Stimulated activated naive CD8-positive, alpha-beta T cell treated with anti-CD3 and anti-CD28 coated beads, Interleukin-15, Interleukin-2, amounts not matched to agents 100 ng/mL and 50 ng/mL, for 24 hours (primary cell): ENCODE results near the gene DEAF1.
A peak's percentile ranks its signal among the peaks of the same experiment; 100 is the strongest.
"Not testable (repeated sequence)": the region's sequence is repeated elsewhere in the genome, so short reads cannot be mapped to it uniquely, and the experiment has no call there.

ENCODE experiments used
- H3K27ac Mint-ChIP-seq: one replicate; pipeline ENCODE4 v1.8.0; 2021; ENCODE audit warnings: mild to moderate bottlenecking, mixed read lengths
- H3K27me3 Mint-ChIP-seq: one replicate; pipeline ENCODE4 v1.8.0; 2021; ENCODE audit warnings: mixed read lengths
- H3K36me3 Mint-ChIP-seq: one replicate; pipeline ENCODE4 v1.8.0; 2021; ENCODE audit warnings: low read depth, mixed read lengths
- H3K4me1 Mint-ChIP-seq: one replicate; pipeline ENCODE4 v1.8.0; 2021; ENCODE audit warnings: low read depth, mixed read lengths
- H3K4me3 Mint-ChIP-seq: one replicate; pipeline ENCODE4 v1.8.0; 2021; ENCODE audit warnings: mild to moderate bottlenecking, mixed read lengths
- H3K9me3 Mint-ChIP-seq: one replicate; pipeline ENCODE4 v1.8.0; 2021; ENCODE audit warnings: mixed read lengths

The DEAF1 gene

DNA sequence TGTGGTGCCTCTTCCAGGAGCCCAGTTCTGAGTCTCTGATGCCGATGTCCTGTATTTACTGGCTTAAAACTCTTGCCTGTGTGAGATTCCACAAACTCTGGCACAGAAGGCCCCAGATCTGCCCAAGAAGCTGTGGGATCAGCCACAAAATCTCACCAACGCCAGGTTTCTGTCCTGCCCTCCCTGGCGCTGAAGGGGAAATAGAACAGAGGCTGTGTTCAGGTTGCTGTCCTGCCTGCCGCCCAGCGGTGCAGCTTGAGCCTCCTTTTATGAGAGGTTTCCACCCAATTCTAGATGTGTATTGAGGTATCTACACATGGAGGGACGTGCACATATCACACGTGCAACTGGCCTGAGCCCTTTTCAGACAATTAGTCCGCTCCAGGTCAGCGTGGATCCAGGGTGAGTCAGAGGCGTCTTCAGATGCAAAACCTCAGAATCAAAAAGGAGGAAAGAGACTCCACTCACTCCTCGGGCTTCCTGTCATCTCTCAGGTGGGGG lies 2.8 kb upstream of the DEAF1 start:
- Mint-ChIP-seq H3K27me3 (no peaks in the 10 kb centered on the region), H3K9me3 (no peaks in the 10 kb centered on the region), H3K36me3 (peaks cover 4% of the 10 kb centered on the region), H3K4me1 (peaks cover 34% of the 10 kb centered on the region), H3K4me3 (no peak overlapping the region), H3K27ac (peak overlapping the region; percentile 43)

DNA sequence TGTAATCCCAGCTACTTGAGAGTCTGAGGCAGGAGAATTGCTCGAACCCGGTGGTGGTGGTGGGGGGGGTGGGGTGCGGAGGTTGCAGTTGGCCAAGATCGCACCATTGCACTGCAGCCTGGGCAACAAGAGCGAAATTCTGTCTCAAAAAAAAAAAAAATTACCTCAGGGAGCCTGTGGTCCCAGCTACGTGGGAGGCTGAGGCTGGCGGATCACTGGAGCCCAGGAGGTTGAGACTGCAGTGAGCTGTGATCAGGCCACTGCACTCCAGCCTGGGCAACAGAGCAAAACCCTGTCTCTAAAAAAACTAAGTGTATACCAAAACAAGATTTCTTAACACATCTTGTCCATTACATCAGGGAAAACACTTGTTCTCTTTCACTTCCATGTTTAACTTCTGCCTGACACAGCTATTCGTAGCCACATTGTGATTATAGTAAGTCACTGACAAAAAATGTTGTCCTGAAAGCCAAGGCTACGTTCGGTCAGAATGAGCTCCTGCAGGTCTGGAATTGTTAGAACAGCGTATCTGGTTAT lies 2.0 kb upstream of the DEAF1 start:
- Mint-ChIP-seq H3K36me3 (peaks cover 5% of the 10 kb centered on the region), H3K27ac (peak overlapping the region; percentile 34), H3K4me1 (peaks cover 40% of the 10 kb centered on the region), H3K4me3 (peak overlapping the region; percentile 90), H3K27me3 (no peaks in the 10 kb centered on the region), H3K9me3 (no peaks in the 10 kb centered on the region)

- Mint-ChIP-seq H3K36me3 (peaks cover 14% of the 10 kb centered on the region), H3K27me3 (no peaks in the 10 kb centered on the region), H3K27ac (peak within 1 kb of the TSS; percentile 94), H3K9me3 (no peaks in the 10 kb centered on the region), H3K4me1 (peaks cover 51% of the 10 kb centered on the region), H3K4me3 (peak within 1 kb of the TSS; percentile 90)
Observed at GRCh38 chr11:695538-696248, 671 bp upstream of the DEAF1 start, which contains the start of gene TMEM80. Gene TMEM80 (plus strand): TSS chr11:695816. CDS start chr11:695828, 12 bp downstream.

DNA sequence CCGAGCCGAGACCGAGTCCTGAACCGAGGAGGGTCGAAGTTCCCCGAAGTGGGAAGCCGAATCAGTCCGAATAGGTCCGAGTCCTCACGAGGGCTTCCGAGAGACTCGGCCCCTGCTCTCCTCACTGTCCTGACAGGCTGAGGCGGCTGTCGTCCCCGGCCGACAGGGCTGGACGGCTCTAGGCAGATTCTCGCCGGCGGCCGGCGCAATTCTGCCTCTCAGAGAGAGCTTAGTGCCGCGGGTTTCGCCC lies 191 bp upstream of the DEAF1 start:
- Mint-ChIP-seq H3K36me3 (peaks cover 15% of the 10 kb centered on the region), H3K4me3 (peak overlapping the region; percentile 90), H3K4me1 (peaks cover 52% of the 10 kb centered on the region), H3K27me3 (no peaks in the 10 kb centered on the region), H3K27ac (peak overlapping the region; percentile 94), H3K9me3 (no peaks in the 10 kb centered on the region)

- peaks cover 15% of the 10 kb centered on the region for H3K36me3 Mint-ChIP-seq
- H3K4me1 Mint-ChIP-seq, result peaks cover 52% of the 10 kb centered on the region
- H3K9me3 Mint-ChIP-seq, result no peaks in the 10 kb centered on the region
- H3K27ac Mint-ChIP-seq, result peak overlapping the region; percentile 86
- no peaks in the 10 kb centered on the region for H3K27me3 Mint-ChIP-seq
- peak overlapping the region; percentile 81 for H3K4me3 Mint-ChIP-seq
Observed at GRCh38 chr11:693887-694562, 997 bp downstream of the DEAF1 start.

DNA sequence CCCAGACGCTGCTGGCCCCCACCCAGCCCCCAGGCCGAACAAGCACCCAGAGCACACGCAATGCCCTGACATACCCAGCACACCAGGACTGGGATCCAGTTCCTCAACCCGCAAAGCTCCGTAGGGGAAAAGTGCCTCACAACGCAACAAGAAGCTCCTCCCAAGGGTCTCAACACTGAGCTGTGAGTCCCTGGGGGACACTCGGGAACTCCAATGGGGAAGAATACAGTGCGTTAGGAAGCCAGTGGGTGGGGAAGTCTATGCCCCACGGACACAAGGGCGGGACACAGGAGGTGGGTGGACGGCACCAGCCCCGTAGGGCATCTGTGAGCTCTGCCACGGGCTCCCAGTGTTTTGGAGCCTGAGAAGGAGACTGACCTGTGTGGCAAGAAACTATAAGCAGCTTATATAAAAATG lies 1.6 kb downstream of the DEAF1 start:
- Mint-ChIP-seq H3K36me3 (peaks cover 19% of the 10 kb centered on the region), H3K4me3 (peak overlapping the region; percentile 81), H3K27ac (peak overlapping the region; percentile 86), H3K4me1 (peaks cover 52% of the 10 kb centered on the region), H3K27me3 (no peaks in the 10 kb centered on the region), H3K9me3 (no peaks in the 10 kb centered on the region)

DNA sequence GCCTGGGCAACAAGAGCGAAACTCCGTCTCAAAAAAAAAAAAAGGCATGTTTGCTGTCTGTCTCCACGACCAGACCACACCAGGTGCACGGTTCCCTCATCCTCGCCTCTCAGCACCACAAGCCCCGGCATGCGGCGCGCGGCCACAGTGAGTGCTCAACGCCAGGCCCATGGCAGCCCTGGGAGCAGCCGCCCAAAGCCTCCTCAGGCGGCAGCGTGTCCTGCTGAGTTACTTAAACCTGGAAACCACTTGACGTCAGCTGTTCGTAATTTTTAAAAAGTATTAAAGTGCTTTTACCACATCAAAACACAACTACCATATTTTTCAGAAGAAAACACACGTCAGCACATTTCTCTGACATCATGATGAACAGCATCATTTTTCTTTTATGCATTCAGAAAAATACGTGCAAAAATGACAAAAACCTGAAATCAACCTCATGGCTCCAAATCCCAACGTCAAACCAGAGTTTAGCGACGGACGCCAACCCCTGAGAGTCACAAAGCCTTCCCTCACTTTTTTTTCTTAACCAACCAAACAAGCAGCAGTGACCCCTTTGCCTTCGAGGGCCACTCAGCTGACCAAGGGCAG lies 2.1 kb downstream of the DEAF1 start:
- Mint-ChIP-seq H3K27ac (peak overlapping the region; percentile 86), H3K9me3 (no peaks in the 10 kb centered on the region), H3K4me3 (peak overlapping the region; percentile 81), H3K4me1 (peaks cover 48% of the 10 kb centered on the region), H3K36me3 (peaks cover 23% of the 10 kb centered on the region), H3K27me3 (no peaks in the 10 kb centered on the region)

DNA sequence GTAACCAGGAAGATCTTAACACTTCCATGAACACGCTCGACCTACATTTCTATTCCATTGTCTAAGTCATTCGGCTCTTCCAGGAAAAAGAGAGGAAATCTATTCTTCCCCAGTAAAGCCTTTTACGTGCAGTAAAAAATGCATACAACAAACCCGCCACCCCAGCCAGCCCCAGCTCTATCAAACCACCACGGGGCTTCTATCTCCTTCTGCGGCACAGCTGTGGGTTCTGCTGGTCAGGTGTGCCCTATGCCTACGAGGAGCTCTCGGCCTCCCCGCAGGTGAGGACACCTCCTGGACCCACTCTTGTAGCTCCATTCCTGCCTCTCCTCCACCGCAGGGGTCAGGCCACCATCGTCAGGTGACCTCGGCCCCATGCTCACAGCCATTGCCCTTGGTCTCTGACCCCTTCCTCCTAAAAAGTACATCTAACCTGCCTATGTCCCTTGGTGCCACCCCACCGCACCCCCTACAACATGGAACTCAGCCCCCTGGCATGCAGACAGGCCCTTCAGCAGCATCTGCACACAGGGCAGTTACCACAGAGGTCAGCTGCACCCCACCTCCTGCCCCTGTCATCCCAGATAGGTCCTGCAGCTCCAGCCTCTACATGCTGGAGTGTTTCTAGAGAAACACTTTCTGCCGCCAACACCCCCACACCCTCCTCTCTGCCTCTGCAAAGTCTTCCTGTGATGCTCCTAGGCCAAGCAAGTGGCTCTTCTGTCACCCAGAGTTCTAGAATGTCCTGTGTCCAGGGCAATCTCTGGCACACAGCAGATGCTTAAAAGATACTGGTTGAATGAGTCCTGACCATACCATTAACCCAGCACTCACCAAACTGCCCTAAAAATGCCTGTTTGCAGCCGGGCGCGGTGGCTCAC lies 3.1 kb downstream of the DEAF1 start:
- Mint-ChIP-seq H3K9me3 (no peaks in the 10 kb centered on the region), H3K4me1 (peaks cover 38% of the 10 kb centered on the region), H3K4me3 (peak overlapping the region; percentile 17), H3K27me3 (no peaks in the 10 kb centered on the region), H3K36me3 (peaks cover 32% of the 10 kb centered on the region), H3K27ac (peak overlapping the region; percentile 26)

- H3K36me3 Mint-ChIP-seq, result peaks cover 41% of the 10 kb centered on the region
- no peaks in the 10 kb centered on the region for H3K9me3 Mint-ChIP-seq
- no peaks in the 10 kb centered on the region for H3K27me3 Mint-ChIP-seq
- no peak overlapping the region for H3K27ac Mint-ChIP-seq
- peaks cover 29% of the 10 kb centered on the region for H3K4me1 Mint-ChIP-seq
- peak overlapping the region; percentile 17 for H3K4me3 Mint-ChIP-seq
Observed at GRCh38 chr11:690738-691633, 4.0 kb downstream of the DEAF1 start.

GRCh38 chr11:690244-690643 lies 4.8 kb downstream of the DEAF1 start:
- H3K4me3 Mint-ChIP-seq, result not testable (repeated sequence)

GRCh38 chr11:689625-690024 lies 5.4 kb downstream of the DEAF1 start:
- H3K27me3 Mint-ChIP-seq, result no peaks in the 10 kb centered on the region
- peaks cover 29% of the 10 kb centered on the region for H3K4me1 Mint-ChIP-seq
- H3K4me3 Mint-ChIP-seq, result no peak overlapping the region
- H3K36me3 Mint-ChIP-seq, result peaks cover 43% of the 10 kb centered on the region
- H3K27ac Mint-ChIP-seq, result no peak overlapping the region
- H3K9me3 Mint-ChIP-seq, result no peaks in the 10 kb centered on the region

More at GRCh38 chr11:690244-690643, 4.8 kb downstream of the DEAF1 start:
- peaks cover 29% of the 10 kb centered on the region for H3K4me1 Mint-ChIP-seq
- H3K27ac Mint-ChIP-seq, H3K27me3 Mint-ChIP-seq, H3K9me3 Mint-ChIP-seq: not testable (repeated sequence)
- H3K36me3 Mint-ChIP-seq, result peaks cover 41% of the 10 kb centered on the region

- Mint-ChIP-seq H3K9me3 (no peaks in the 10 kb centered on the region), H3K4me3 (no peak overlapping the region), H3K27me3 (no peaks in the 10 kb centered on the region), H3K4me1 (peaks cover 27% of the 10 kb centered on the region), H3K27ac (no peak overlapping the region), H3K36me3 (peaks cover 52% of the 10 kb centered on the region)
Observed at GRCh38 chr11:688681-689080, 6.3 kb downstream of the DEAF1 start.

DNA sequence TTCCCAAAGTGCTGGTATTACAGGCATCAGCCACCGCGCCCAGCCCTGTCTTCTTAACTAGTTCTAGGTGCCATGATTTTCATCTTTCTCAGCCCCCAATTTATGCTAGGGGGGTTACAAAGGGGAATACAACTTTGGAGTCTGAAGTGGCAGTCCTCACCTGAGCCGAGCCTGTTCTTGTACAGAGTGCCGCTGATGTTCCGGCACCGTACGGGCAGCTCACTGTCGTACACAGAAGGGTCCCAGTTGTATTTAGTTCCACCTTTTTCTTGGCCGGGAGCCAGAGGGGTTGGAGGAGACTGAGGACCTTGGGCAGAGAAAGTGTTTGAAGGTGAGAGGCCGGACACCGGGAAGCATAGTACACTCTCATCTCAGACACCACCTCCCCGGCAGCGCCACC lies 7.3 kb downstream of the DEAF1 start:
- Mint-ChIP-seq H3K4me3 (no peak overlapping the region), H3K36me3 (peaks cover 57% of the 10 kb centered on the region), H3K27ac (no peak overlapping the region), H3K4me1 (peaks cover 17% of the 10 kb centered on the region), H3K9me3 (no peaks in the 10 kb centered on the region), H3K27me3 (no peaks in the 10 kb centered on the region)
